Measurements from ENCODE around the gene TMEM242.

DNA sequence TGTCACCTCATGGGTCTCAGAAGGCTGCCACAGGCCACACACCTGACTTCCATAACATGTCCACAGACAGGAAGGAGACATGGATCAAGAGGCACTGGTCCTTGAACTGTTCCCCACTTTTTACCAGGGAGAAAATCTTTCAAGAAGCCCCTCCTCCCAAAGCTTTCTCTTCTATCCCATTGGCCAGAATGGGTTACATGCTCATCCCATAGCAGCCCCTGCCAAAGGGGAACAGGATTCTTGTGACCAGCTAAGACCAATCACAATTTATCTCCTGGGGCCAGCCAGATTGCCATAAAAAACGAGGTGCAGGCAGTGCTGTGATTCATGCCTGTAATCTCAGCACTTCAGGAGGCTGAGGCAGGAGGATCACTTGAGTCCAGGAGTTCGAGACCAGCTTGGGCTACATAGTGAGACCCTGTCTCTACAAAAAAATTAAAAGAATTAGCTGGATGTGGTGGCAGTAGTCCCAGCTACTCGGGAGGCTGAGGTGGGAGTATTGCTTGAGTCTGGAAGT lies 59.4 kb downstream of the TMEM242 start:
- TF ChIP-seq RARB (CRISPR knock-in tag; IDR thresholded peaks at IDR 0.05) (no peak), ZFP3 (CRISPR knock-in tag; IDR thresholded peaks at IDR 0.05) (no peak), ZFP30 (CRISPR knock-in tag; IDR thresholded peaks at IDR 0.05) (no peak), ISL1 (CRISPR knock-in tag; IDR thresholded peaks at IDR 0.05) (no peak), TCF4 (CRISPR knock-in tag; IDR thresholded peaks at IDR 0.05; ENCODE audit: borderline replicate concordance) (no peak), ARNTL (CRISPR knock-in tag; IDR thresholded peaks at IDR 0.05; ENCODE audit: borderline replicate concordance, low read depth) (no peak), PPARA (CRISPR knock-in tag; IDR thresholded peaks at IDR 0.05; ENCODE audit: borderline replicate concordance) (no peak), ZNF565 (CRISPR knock-in tag; conservative IDR thresholded peaks at IDR 0.05; ENCODE audit: low read depth) (no peak), CSDC2 (CRISPR knock-in tag; IDR thresholded peaks at IDR 0.05) (no peak), ESRRG (CRISPR knock-in tag; IDR thresholded peaks at IDR 0.05) (no peak)
- TF ChIP-seq, protein P1, sequence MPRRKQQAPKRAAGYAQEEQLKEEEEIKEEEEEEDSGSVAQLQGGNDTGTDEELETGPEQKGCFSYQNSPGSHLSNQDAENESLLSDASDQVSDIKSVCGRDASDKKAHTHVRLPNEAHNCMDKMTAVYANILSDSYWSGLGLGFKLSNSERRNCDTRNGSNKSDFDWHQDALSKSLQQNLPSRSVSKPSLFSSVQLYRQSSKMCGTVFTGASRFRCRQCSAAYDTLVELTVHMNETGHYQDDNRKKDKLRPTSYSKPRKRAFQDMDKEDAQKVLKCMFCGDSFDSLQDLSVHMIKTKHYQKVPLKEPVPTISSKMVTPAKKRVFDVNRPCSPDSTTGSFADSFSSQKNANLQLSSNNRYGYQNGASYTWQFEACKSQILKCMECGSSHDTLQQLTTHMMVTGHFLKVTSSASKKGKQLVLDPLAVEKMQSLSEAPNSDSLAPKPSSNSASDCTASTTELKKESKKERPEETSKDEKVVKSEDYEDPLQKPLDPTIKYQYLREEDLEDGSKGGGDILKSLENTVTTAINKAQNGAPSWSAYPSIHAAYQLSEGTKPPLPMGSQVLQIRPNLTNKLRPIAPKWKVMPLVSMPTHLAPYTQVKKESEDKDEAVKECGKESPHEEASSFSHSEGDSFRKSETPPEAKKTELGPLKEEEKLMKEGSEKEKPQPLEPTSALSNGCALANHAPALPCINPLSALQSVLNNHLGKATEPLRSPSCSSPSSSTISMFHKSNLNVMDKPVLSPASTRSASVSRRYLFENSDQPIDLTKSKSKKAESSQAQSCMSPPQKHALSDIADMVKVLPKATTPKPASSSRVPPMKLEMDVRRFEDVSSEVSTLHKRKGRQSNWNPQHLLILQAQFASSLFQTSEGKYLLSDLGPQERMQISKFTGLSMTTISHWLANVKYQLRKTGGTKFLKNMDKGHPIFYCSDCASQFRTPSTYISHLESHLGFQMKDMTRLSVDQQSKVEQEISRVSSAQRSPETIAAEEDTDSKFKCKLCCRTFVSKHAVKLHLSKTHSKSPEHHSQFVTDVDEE (CRISPR knock-in tag; IDR thresholded peaks at IDR 0.05) = no peak
- TF ChIP-seq, protein P2, sequence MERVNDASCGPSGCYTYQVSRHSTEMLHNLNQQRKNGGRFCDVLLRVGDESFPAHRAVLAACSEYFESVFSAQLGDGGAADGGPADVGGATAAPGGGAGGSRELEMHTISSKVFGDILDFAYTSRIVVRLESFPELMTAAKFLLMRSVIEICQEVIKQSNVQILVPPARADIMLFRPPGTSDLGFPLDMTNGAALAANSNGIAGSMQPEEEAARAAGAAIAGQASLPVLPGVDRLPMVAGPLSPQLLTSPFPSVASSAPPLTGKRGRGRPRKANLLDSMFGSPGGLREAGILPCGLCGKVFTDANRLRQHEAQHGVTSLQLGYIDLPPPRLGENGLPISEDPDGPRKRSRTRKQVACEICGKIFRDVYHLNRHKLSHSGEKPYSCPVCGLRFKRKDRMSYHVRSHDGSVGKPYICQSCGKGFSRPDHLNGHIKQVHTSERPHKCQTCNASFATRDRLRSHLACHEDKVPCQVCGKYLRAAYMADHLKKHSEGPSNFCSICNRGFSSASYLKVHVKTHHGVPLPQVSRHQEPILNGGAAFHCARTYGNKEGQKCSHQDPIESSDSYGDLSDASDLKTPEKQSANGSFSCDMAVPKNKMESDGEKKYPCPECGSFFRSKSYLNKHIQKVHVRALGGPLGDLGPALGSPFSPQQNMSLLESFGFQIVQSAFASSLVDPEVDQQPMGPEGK (CRISPR knock-in tag; IDR thresholded peaks at IDR 0.05; ENCODE audit: borderline replicate concordance) = no peak
- TF ChIP-seq, protein P3, sequence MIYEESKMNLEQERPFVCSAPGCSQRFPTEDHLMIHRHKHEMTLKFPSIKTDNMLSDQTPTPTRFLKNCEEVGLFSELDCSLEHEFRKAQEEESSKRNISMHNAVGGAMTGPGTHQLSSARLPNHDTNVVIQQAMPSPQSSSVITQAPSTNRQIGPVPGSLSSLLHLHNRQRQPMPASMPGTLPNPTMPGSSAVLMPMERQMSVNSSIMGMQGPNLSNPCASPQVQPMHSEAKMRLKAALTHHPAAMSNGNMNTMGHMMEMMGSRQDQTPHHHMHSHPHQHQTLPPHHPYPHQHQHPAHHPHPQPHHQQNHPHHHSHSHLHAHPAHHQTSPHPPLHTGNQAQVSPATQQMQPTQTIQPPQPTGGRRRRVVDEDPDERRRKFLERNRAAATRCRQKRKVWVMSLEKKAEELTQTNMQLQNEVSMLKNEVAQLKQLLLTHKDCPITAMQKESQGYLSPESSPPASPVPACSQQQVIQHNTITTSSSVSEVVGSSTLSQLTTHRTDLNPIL (CRISPR knock-in tag; IDR thresholded peaks at IDR 0.05; ENCODE audit: low read depth) = no peak
- TF ChIP-seq, protein P4, sequence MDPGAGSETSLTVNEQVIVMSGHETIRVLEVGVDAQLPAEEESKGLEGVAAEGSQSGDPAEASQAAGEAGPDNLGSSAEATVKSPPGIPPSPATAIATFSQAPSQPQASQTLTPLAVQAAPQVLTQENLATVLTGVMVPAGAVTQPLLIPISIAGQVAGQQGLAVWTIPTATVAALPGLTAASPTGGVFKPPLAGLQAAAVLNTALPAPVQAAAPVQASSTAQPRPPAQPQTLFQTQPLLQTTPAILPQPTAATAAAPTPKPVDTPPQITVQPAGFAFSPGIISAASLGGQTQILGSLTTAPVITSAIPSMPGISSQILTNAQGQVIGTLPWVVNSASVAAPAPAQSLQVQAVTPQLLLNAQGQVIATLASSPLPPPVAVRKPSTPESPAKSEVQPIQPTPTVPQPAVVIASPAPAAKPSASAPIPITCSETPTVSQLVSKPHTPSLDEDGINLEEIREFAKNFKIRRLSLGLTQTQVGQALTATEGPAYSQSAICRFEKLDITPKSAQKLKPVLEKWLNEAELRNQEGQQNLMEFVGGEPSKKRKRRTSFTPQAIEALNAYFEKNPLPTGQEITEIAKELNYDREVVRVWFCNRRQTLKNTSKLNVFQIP (CRISPR knock-in tag; IDR thresholded peaks at IDR 0.05; ENCODE audit: borderline replicate concordance, low read depth) = no peak
